ENCODE measurements around the gene CUX1.

- TF ChIP-seq CTCF (IDR thresholded peaks at IDR 0.05): no peak
- no peak for TF ChIP-seq POLR2A (IDR thresholded peaks at IDR 0.05)
These were observed 202.0 kb downstream of the CUX1 start for GRCh38 chr7:102019461-102019860.
